KOPT-K1 (cell line): ENCODE measurements around the gene CHST15.
"Not testable (repeated sequence)": the region's sequence is repeated elsewhere in the genome, so short reads cannot be mapped to it uniquely, and the experiment has no call there.

Experiments used
- H3K27ac ChIP-seq: fragments of 200-600 bp; sonication (generic); 2 replicates; pipeline ENCODE4 v1.5.1; 2016; ENCODE audit warnings: antibody characterized with exemption, mild to moderate bottlenecking, low read depth, low read length; ENCODE audit not compliant: poor library complexity, severe bottlenecking
- H3K36me3 ChIP-seq: fragments of 200-600 bp; sonication (generic); 2 replicates; pipeline ENCODE4 v1.5.1; 2017; ENCODE audit warnings: antibody characterized with exemption, mild to moderate bottlenecking, low read length, moderate library complexity; ENCODE audit not compliant: insufficient read depth
- H3K9me3 ChIP-seq: fragments of 200-600 bp; sonication (generic); 2 replicates; pipeline ENCODE4 v1.5.1; 2017; ENCODE audit warnings: antibody characterized with exemption, low read length, mild to moderate bottlenecking; ENCODE audit not compliant: insufficient read depth, poor library complexity, severe bottlenecking

CHST15 gene

DNA sequence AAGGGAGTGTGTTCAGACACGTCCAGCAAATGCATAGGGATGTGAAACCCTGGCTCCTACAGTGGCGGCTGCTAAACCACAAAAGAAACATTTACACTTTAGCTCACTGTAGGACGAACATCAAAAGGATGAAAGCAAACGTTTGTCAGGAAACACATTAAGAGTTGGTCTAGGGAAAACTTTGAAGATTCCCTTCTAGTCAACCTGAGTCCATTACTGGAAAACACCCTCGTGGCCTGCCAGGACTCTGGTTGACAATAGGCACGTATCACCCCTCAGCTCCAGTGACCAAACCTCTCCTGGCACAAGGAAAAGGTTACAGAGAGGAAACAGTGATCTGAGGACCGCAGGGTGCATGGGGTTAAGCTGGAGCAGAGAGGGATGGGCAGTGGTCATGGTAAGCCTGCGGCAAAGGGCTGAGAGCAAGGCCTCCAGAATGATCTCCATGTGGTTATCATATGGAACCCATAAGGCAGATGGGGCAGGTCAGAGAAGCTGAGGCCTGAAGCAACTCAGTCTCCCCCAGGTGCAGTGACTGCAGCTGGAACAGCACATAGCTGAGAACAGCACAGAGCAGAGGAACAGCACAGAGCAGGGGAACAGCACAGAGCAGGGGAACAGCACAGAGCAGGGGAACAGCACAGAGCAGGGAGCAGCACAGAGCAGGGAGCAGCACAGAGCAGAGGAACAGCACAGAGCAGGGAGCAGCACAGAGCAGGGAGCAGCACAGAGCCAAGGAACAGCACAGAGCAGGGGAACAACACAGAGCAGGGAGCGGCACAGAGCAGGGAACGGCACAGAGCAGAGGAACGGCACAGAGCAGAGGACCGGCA, 49.9 kb downstream of the CHST15 start:
- Histone ChIP-seq H3K36me3 (no peaks in the 10 kb centered on the region), H3K27ac (peak overlapping the region; percentile 6), H3K9me3 (peaks cover 5% of the 10 kb centered on the region)

GRCh38 chr10:124042656-124043309, 50.6 kb downstream of the CHST15 start:
- peaks cover 5% of the 10 kb centered on the region for H3K9me3 ChIP-seq
- no peaks in the 10 kb centered on the region for H3K36me3 ChIP-seq
- H3K27ac ChIP-seq = peak overlapping the region; percentile 6

- H3K36me3 ChIP-seq = no peaks in the 10 kb centered on the region
- H3K27ac ChIP-seq = no peak overlapping the region
These were observed 51.5 kb downstream of the CHST15 start for GRCh38 chr10:124041675-124042445.

GRCh38 chr10:124040451-124041188, 52.8 kb downstream of the CHST15 start:
- no peak overlapping the region for H3K27ac ChIP-seq
- H3K9me3 ChIP-seq = no peaks in the 10 kb centered on the region
- no peaks in the 10 kb centered on the region for H3K36me3 ChIP-seq

More at GRCh38 chr10:124041675-124042445, 51.5 kb downstream of the CHST15 start:
- peaks cover 5% of the 10 kb centered on the region for H3K9me3 ChIP-seq

GRCh38 chr10:124039483-124040013, 53.9 kb downstream of the CHST15 start:
- H3K36me3 ChIP-seq = no peaks in the 10 kb centered on the region
- no peaks in the 10 kb centered on the region for H3K9me3 ChIP-seq
- H3K27ac ChIP-seq = no peak overlapping the region

DNA sequence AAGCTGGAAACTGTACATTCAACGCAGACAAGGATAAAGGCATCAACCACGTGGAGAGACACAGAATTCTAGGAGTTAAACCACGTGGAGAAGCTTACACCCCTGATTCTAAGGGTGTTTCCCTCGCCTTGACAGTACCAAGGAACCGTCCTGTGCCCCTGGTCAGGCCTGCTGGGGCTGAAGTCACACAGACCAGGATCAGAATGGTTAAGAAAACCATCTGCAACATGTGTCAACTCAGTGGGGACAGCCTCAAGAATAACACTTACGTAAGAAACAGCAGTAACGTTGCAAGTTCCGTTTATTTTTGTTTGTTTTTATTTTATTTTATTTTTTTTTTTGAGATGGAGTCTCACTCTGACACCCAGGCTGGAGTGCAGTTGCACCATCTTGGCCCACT, 55.6 kb downstream of the CHST15 start:
- no peaks in the 10 kb centered on the region for H3K9me3 ChIP-seq
- no peaks in the 10 kb centered on the region for H3K36me3 ChIP-seq
- H3K27ac ChIP-seq = no peak overlapping the region

- Histone ChIP-seq H3K36me3 (no peaks in the 10 kb centered on the region), H3K27ac (no peak overlapping the region), H3K9me3 (no peaks in the 10 kb centered on the region)
These were observed 56.1 kb downstream of the CHST15 start for GRCh38 chr10:124037286-124037685.

DNA sequence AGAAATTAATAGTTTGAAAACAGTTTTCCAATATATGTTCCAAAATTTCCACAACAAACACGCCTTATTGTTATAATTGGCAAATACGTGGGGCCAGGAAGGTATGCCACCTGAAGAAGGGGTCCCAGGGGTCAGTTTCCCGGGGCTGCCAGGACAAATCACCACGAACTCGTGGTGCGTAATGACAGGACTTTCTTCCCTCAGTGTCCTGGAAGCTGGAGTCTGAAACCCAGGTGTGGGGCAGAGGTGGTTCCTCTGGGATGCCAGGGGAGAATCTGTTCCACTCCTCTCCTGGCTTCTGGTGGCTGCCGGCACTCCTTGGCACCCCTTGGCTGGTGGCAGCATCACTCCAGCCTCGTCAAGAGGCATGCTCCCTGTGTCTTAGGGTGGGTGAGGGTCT, 56.7 kb downstream of the CHST15 start:
- no peaks in the 10 kb centered on the region for H3K36me3 ChIP-seq
- no peak overlapping the region for H3K27ac ChIP-seq
- no peaks in the 10 kb centered on the region for H3K9me3 ChIP-seq

GRCh38 chr10:124035928-124036558, 57.4 kb downstream of the CHST15 start:
- Histone ChIP-seq H3K27ac (peak overlapping the region; percentile 10), H3K9me3 (no peaks in the 10 kb centered on the region), H3K36me3 (no peaks in the 10 kb centered on the region)

DNA sequence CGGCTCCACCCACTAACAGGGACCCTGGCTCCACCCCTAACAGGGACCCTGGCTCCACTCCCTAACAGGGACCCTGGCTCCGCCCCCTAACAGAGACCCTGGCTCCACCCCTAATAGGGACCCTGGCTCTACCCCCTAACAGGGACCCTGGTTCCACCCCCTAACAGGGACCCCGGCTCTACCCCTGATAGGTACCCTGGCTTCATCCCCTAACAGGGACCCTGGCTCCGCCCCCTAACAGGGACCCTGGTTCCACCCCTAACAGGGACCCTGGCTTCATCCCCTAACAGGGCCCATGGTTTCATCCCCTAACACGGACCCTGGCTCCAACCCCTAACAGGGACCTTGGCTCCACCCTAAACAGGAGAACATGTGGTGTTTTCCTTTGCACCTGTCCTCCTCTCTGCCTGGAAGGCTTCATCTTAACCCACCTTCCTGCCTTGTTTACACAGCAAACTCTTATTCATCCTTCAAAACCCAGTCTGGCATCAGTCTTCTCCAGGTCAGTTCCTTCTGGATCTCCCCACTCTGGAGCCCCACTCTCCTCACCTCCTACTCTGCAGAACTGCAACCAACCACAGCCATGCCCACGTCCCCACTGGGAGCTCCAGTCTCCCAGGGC, 58.0 kb downstream of the CHST15 start:
- no peaks in the 10 kb centered on the region for H3K9me3 ChIP-seq
- no peaks in the 10 kb centered on the region for H3K36me3 ChIP-seq
- H3K27ac ChIP-seq = peak overlapping the region; percentile 10

DNA sequence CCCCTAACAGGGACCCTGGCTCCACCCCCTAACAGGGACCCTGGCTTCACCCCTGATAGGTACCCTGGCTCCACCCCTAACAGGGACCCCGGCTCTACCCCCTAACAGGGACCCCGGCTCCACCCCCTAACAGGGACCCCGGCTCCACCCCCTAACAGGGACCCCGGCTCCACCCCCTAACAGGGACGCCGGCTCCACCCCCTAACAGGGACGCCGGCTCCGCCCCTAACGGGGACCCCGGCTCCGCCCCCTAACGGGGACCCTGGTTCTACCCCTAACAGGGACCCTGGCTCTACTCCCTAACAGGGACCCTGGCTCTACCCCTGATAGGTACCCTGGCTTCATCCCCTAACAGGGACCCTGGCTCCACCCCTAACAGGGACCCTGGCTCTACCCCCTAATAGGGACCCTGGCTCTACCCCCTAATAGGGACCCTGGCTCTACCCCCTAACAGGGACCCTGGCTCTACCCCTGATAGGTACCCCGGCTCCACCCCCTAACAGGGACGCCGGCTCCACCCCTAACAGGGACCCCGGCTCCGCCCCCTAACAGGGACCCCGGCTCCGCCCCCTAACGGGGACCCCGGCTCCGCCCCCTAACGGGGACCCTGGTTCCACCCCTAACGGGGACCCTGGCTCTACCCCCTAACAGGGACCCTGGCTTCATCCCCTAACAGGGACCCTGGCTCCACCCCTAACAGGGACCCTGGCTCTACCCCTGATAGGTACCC, 58.7 kb downstream of the CHST15 start:
- not testable (repeated sequence) for H3K27ac ChIP-seq, H3K9me3 ChIP-seq, H3K36me3 ChIP-seq

- Histone ChIP-seq H3K36me3 (no peaks in the 10 kb centered on the region), H3K27ac (no peak overlapping the region)
These were observed 59.5 kb downstream of the CHST15 start for GRCh38 chr10:124033887-124034218.

More at GRCh38 chr10:124033887-124034218, 59.5 kb downstream of the CHST15 start:
- H3K9me3 ChIP-seq = no peaks in the 10 kb centered on the region
